Common myeloid progenitor, CD34-positive (primary cell): Measurements from ENCODE around the gene LIN9.
A peak's percentile ranks its signal among the peaks of the same experiment; 100 is the strongest.

Experiments
- CTCF ChIA-PET: fragments of 350-600 bp; sonication (Branson Sonifier 250); formaldehyde crosslinking; loops from one replicate; lab custom pipeline; 2021; ENCODE audit warnings: antibody characterized with exemption; lab: Charles Lee
- POLR2A ChIA-PET: fragments of 350-600 bp; sonication (Branson Sonifier 250); formaldehyde crosslinking; loops from one replicate; lab custom pipeline; 2021; ENCODE audit warnings: antibody characterized with exemption; lab: Charles Lee
- DNase-seq, 3 donors: peaks; one replicate each; pipeline versions ENCODE4 v3.0.0 to v3.0.0-alpha.2; 2013
- H3K27ac ChIP-seq, 2 experiments: 1 replicate in 1 of 2; 2 replicates in 1 of 2; pipeline ENCODE4 v1.7.0; 2013; ENCODE audit warnings: inconsistent platforms in 2 of 2, low read length in 2 of 2, mild to moderate bottlenecking in 2 of 2, low read depth in 1 of 2, moderate library complexity in 1 of 2; ENCODE audit not compliant: severe bottlenecking in 2 of 2, insufficient read depth in 1 of 2, poor library complexity in 1 of 2
- H3K27me3 ChIP-seq, 5 experiments: replicated peaks in 2 of 5; 1 replicate in 3 of 5; 2 replicates in 2 of 5; pipeline versions ENCODE4 v1.6.1 to v1.7.0; 2013; ENCODE audit warnings: low read length in 4 of 5, mild to moderate bottlenecking in 2 of 5, moderate library complexity in 2 of 5, inconsistent platforms in 1 of 5; ENCODE audit not compliant: insufficient read depth in 5 of 5, control insufficient read depth in 4 of 5
- H3K36me3 ChIP-seq, 4 experiments: 1 replicate in 2 of 4; 2 replicates in 2 of 4; pipeline versions ENCODE4 v1.6.1 to v1.7.0; 2013; ENCODE audit warnings: low read length in 3 of 4, control low read depth in 1 of 4, mild to moderate bottlenecking in 1 of 4; ENCODE audit not compliant: control insufficient read depth in 4 of 4, insufficient read depth in 4 of 4
- H3K4me1 ChIP-seq, 4 experiments: 1 replicate in 3 of 4; 2 replicates in 1 of 4; pipeline versions ENCODE4 v1.6.1 to v1.7.1; 2013; ENCODE audit warnings: low read length in 3 of 4, mild to moderate bottlenecking in 3 of 4, control low read depth in 1 of 4, inconsistent platforms in 1 of 4, moderate library complexity in 1 of 4; ENCODE audit not compliant: control insufficient read depth in 4 of 4, insufficient read depth in 4 of 4; ENCODE audit errors: control extremely low read depth in 1 of 4
- H3K4me3 ChIP-seq, 7 experiments: 1 replicate in 4 of 7; 2 replicates in 3 of 7; pipeline versions ENCODE4 v1.5.1 to v1.7.0; 2013; ENCODE audit warnings: mild to moderate bottlenecking in 7 of 7, low read length in 6 of 7, moderate library complexity in 6 of 7, inconsistent platforms in 2 of 7, low read depth in 2 of 7, control low read depth in 1 of 7; ENCODE audit not compliant: insufficient read depth in 4 of 7, control insufficient read depth in 1 of 7; ENCODE audit errors: extremely low read depth in 1 of 7
- H3K9me3 ChIP-seq, 5 experiments: 1 replicate in 4 of 5; 2 replicates in 1 of 5; pipeline versions ENCODE4 v1.6.1 to v1.7.1; 2013; ENCODE audit warnings: low read length in 4 of 5, mild to moderate bottlenecking in 2 of 5, inconsistent platforms in 1 of 5, low read depth in 1 of 5, moderate library complexity in 1 of 5; ENCODE audit not compliant: control insufficient read depth in 4 of 5, insufficient read depth in 2 of 5; ENCODE audit errors: control extremely low read depth in 1 of 5
- WGBS: methylation state at CpG from one replicate; pipeline ENCODE4 v1.1.5; 2013; ENCODE audit not compliant: insufficient coverage; 5-methylcytosine and 5-hydroxymethylcytosine counted together

LIN9 gene

GRCh38 chr1:226236826-226237225 is 72.1 kb downstream of the LIN9 start:
- Histone ChIP-seq H3K27me3 (no peaks in the 10 kb centered on the region), H3K9me3 (no peaks in the 10 kb centered on the region), H3K27ac (no peak overlapping the region), H3K4me3 (no peak overlapping the region), H3K36me3 (peaks cover 7 to 35% (median 12%) of the 10 kb centered on the region in 4 experiments), H3K4me1 (peaks cover 0 to 7% (median 1%) of the 10 kb centered on the region in 4 experiments)
- ChIA-PET CTCF (interaction anchor here (0.7 to 0.8 kb wide), 2 partner anchors 55 to 1697 kb away, joined by 3 read pairs; no protein-coding TSS in a partner anchor), POLR2A (no interaction called here)
- no peak for DNase-seq
- no CpG with 5 or more reads among the region's 1 CpG for WGBS

- H3K9me3 ChIP-seq: no peaks in the 10 kb centered on the region
- peaks cover 7 to 41% (median 17%) of the 10 kb centered on the region in 4 experiments for H3K36me3 ChIP-seq
- peaks cover 0 to 7% (median 1%) of the 10 kb centered on the region in 4 experiments for H3K4me1 ChIP-seq
- WGBS: 49% methylated on average over 2 of the region's 3 CpGs
- CTCF ChIA-PET: no interaction called here
- POLR2A ChIA-PET: no interaction called here
- H3K27ac ChIP-seq: no peak overlapping the region
- no peaks in the 10 kb centered on the region for H3K27me3 ChIP-seq
- no peak overlapping the region for H3K4me3 ChIP-seq
- DNase-seq: peak; percentile 54 to 74 (median 58)
Observed at GRCh38 chr1:226233806-226234205, 75.2 kb downstream of the LIN9 start.

- CTCF ChIA-PET: interaction anchor here (0.9 kb wide), 2 partner anchors 36 to 53 kb away, joined by 3 read pairs; no protein-coding TSS in a partner anchor
- Histone ChIP-seq H3K9me3 (no peaks in the 10 kb centered on the region), H3K36me3 (peaks cover 9 to 45% (median 18%) of the 10 kb centered on the region in 4 experiments), H3K4me1 (peaks cover 0 to 7% (median 1%) of the 10 kb centered on the region in 4 experiments), H3K27me3 (no peaks in the 10 kb centered on the region), H3K4me3 (no peak overlapping the region), H3K27ac (no peak overlapping the region)
- 33% methylated on average over 3 of the region's 6 CpGs for WGBS
- POLR2A ChIA-PET: no interaction called here
- DNase-seq: peak in 1 of 3 donors; percentile 18
Observed at GRCh38 chr1:226233293-226233692, 75.7 kb downstream of the LIN9 start.

- Histone ChIP-seq H3K27ac (no peak overlapping the region), H3K4me3 (no peak overlapping the region), H3K4me1 (peaks cover 0 to 9% (median 8%) of the 10 kb centered on the region in 4 experiments), H3K9me3 (no peaks in the 10 kb centered on the region), H3K36me3 (peaks cover 3 to 15% (median 8%) of the 10 kb centered on the region in 4 experiments), H3K27me3 (no peaks in the 10 kb centered on the region)
- no peak for DNase-seq
- POLR2A ChIA-PET: no interaction called here
- 88% methylated on average over 1 of the region's 3 CpGs for WGBS
- CTCF ChIA-PET: no interaction called here
Observed at GRCh38 chr1:226226601-226227000, 82.4 kb downstream of the LIN9 start.

GRCh38 chr1:226223786-226224244 is 85.1 kb downstream of the LIN9 start:
- POLR2A ChIA-PET: no interaction called here

GRCh38 chr1:226223157-226223785 is 85.7 kb downstream of the LIN9 start, which contains the start of gene MIXL1:
MIXL1 (plus strand) TSS chr1:226223664; CDS start chr1:226223682, 18 bp downstream.
- DNase-seq: peak; percentile 34 to 64 (median 45)
- POLR2A ChIA-PET: no interaction called here
- Histone ChIP-seq H3K4me3 (peak within 1 kb of the TSS; percentile 68 to 88 (median 73)), H3K9me3 (no peaks in the 10 kb centered on the region), H3K4me1 (peaks cover 0 to 9% (median 8%) of the 10 kb centered on the region in 4 experiments), H3K27me3 (no peaks in the 10 kb centered on the region), H3K27ac (no peak within 1 kb of the TSS), H3K36me3 (peaks cover 0 to 3% (median under 1%) of the 10 kb centered on the region in 4 experiments)
- CTCF ChIA-PET: interaction anchor here (1.3 to 1.6 kb wide), 2 partner anchors 98 to 112 kb away, joined by 4 to 5 read pairs; no protein-coding TSS in a partner anchor
- WGBS: 3% methylated on average over 59 of the region's 62 CpGs

More at GRCh38 chr1:226223786-226224244, 85.1 kb downstream of the LIN9 start:
- Histone ChIP-seq H3K36me3 (peaks cover 0 to 8% (median 4%) of the 10 kb centered on the region in 4 experiments), H3K4me3 (peak overlapping the region; percentile 68 to 88 (median 73)), H3K9me3 (no peaks in the 10 kb centered on the region), H3K27me3 (no peaks in the 10 kb centered on the region), H3K4me1 (peaks cover 0 to 9% (median 8%) of the 10 kb centered on the region in 4 experiments), H3K27ac (no peak overlapping the region)
- CTCF ChIA-PET: interaction anchor here (0.9 to 1.6 kb wide), 2 partner anchors 12 to 98 kb away, joined by 3 to 5 read pairs; no protein-coding TSS in a partner anchor
- DNase-seq: peak; percentile 44 to 82 (median 68)
- WGBS: under 1% methylated on average over 29 of the region's 55 CpGs

- no peak for DNase-seq
- Histone ChIP-seq H3K27ac (no peak overlapping the region), H3K4me1 (peaks cover 0 to 9% (median 8%) of the 10 kb centered on the region in 4 experiments), H3K27me3 (no peaks in the 10 kb centered on the region), H3K4me3 (peak overlapping the region in 1 of 7 experiments; percentile 88), H3K9me3 (no peaks in the 10 kb centered on the region), H3K36me3 (peaks cover 0 to 3% (median 0%) of the 10 kb centered on the region in 4 experiments)
- ChIA-PET POLR2A (no interaction called here), CTCF (interaction anchor here (1.3 to 1.5 kb wide), 2 partner anchors 25 to 112 kb away, joined by 3 to 4 read pairs; no protein-coding TSS in a partner anchor)
- WGBS: 100% methylated on average over 2 of the region's 10 CpGs
Observed at GRCh38 chr1:226222686-226223085, 86.3 kb downstream of the LIN9 start.
